SK-N-MC (cell line): ENCODE measurements around the gene RGS7.

Source experiments
- EZH2 ChIP-seq: fragments of 200-600 bp; sonication (generic); IDR thresholded peaks from one replicate; pipeline ENCODE4 v1.6.1; 2017; ENCODE audit warnings: antibody characterized with exemption
- POLR2AphosphoS5 ChIP-seq: IDR thresholded peaks from 2 replicates; pipeline ENCODE4 v1.6.1; 2012; ENCODE audit warnings: mild to moderate bottlenecking, low read depth, low read length, borderline replicate concordance

- TF ChIP-seq EZH2, result no peak
- no peak for TF ChIP-seq POLR2AphosphoS5
Measured at GRCh38 chr1:240831922-240832321, 525.1 kb downstream of the RGS7 start.
